ENCODE measurements around the gene CCDC171. TPM values are rescaled to one million over a fixed set of nuclear protein-coding genes. Genes with fewer than 3 reads are reported as not detected.

CCDC171 gene
- total RNA-seq, 1 experiment from 2014 or later: 2.8 TPM

DNA sequence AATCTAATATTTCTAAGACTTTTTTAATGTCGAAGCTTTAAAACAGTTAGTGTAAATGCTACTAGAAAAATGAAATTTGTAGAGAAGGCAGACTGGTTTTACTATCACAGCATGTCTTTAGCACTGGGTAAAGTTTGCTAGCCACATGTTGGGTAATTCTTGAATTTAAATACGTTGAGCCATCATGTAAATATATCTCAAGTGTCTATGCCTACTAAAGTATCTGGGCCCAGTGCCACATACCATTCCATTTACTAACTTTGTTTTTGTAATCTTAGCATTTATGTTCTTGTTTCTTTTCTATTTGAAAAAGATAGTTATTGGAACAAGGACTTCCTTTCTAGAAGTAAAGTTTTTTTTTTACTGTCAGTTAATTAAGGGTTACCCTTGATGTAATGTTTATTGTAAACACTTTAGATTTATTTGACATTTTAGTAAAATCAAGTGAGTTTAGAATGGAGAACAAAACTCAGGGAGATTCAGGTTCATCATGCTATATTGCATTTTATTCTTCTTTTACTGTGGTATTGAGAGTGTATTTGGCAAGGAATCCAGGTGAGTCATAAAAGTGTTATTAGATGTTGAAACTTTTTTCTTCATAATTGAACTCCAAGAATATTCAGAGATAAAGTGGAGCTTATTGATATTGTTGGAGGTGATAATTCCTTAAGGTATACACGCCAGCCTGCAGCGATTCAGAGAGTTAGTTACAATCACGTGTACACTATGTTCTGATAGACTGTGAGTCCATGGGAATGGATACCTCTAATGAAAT lies 182.4 kb downstream of the CCDC171 start:
- no peak overlapping the region for H3K4me3 Mint-ChIP-seq
- TF ChIP-seq TCF7 (CRISPR knock-in tag; IDR thresholded peaks at IDR 0.05; ENCODE audit: low read depth) (no peak), SP1 (CRISPR knock-in tag; conservative IDR thresholded peaks at IDR 0.05) (no peak), RORB (CRISPR knock-in tag; IDR thresholded peaks at IDR 0.05) (no peak), TP53 (CRISPR knock-in tag; IDR thresholded peaks at IDR 0.05) (no peak)
- TF ChIP-seq, protein P1, sequence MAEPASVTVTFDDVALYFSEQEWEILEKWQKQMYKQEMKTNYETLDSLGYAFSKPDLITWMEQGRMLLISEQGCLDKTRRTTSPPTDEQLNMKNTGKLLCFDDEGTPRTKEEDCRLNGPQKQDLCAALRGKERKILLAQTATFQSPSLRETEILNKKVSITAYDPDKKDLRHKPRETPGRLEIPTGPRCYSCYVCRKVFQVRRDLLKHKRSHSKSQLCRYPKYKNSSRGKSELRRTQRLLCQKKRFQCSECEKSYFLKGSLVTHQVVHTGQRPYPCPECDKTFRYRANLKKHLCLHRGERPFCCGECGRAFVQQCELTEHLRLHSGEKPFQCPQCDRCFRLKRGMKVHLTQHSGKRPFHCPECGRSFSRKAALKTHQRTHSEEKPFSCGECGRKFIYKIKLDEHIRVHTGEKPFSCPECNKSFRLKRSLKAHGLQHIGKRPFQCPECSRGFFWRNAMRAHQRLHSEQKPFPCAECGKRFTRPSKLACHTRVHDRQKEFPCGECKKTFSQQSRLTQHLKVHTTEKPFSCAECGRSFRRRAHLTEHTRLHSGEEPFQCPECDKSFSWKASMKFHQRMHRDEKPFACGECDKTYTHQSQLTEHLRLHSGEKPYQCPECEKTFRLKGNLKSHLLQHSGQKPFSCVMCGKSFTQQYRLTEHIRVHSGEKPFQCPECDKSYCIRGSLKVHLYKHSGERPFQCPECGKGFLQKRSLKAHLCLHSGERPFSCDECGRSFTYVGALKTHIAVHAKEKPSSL (CRISPR knock-in tag; conservative IDR thresholded peaks at IDR 0.05): no peak
- TF ChIP-seq, protein P2, sequence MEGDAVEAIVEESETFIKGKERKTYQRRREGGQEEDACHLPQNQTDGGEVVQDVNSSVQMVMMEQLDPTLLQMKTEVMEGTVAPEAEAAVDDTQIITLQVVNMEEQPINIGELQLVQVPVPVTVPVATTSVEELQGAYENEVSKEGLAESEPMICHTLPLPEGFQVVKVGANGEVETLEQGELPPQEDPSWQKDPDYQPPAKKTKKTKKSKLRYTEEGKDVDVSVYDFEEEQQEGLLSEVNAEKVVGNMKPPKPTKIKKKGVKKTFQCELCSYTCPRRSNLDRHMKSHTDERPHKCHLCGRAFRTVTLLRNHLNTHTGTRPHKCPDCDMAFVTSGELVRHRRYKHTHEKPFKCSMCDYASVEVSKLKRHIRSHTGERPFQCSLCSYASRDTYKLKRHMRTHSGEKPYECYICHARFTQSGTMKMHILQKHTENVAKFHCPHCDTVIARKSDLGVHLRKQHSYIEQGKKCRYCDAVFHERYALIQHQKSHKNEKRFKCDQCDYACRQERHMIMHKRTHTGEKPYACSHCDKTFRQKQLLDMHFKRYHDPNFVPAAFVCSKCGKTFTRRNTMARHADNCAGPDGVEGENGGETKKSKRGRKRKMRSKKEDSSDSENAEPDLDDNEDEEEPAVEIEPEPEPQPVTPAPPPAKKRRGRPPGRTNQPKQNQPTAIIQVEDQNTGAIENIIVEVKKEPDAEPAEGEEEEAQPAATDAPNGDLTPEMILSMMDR (IDR thresholded peaks at IDR 0.05): no peak
- ChIA-PET CTCF (no interaction called here), POLR2A (no interaction called here)
- peaks cover 2% of the 10 kb centered on the region; the same call in 1 of the 2 replicates for H3K4me1 Mint-ChIP-seq
- no peak overlapping the region for H3K27ac Mint-ChIP-seq
- no peaks in the 10 kb centered on the region for H3K27me3 Mint-ChIP-seq (ENCODE audit: low read depth)
- DNase-seq (ENCODE audit: low spot score): no peak
- ATAC-seq: no peak
- H3K9me3 Mint-ChIP-seq: no peaks in the 10 kb centered on the region
- no peaks in the 10 kb centered on the region for H3K36me3 Mint-ChIP-seq

DNA sequence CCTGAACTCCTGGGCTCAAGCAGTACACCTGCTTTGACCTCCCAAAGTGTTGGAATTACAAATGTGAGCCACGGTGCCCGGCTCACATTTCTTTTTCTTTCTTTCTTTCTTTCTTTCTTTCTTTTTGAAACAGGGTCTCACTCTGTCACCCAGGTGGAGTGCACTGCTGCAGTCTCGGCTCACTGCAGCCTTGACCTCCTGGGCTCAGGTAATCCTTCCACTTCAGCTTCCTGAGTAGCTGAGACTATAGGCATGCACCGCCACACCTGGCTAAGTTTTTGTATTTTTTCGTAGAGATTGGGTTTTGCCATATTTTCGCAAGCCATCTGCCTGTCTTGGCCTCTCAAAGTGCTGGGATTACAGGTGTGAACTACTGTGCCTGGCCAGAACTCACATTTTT lies 183.7 kb downstream of the CCDC171 start:
- ChIA-PET CTCF (no interaction called here), POLR2A (no interaction called here)
- Mint-ChIP-seq H3K27me3 (ENCODE audit: low read depth) (no peaks in the 10 kb centered on the region), H3K4me1 (peaks cover 2% of the 10 kb centered on the region; the same call in 1 of the 2 replicates), H3K4me3 (no peak overlapping the region), H3K9me3 (0 out of 2 replicates have a peak, but pooled peaks cover 4% of the 10 kb centered on the region), H3K36me3 (no peaks in the 10 kb centered on the region), H3K27ac (no peak overlapping the region)
- ATAC-seq: peak; percentile 36; the same call in 1 of the 2 replicates
- DNase-seq (ENCODE audit: low spot score): no peak
- TF ChIP-seq, protein P3, sequence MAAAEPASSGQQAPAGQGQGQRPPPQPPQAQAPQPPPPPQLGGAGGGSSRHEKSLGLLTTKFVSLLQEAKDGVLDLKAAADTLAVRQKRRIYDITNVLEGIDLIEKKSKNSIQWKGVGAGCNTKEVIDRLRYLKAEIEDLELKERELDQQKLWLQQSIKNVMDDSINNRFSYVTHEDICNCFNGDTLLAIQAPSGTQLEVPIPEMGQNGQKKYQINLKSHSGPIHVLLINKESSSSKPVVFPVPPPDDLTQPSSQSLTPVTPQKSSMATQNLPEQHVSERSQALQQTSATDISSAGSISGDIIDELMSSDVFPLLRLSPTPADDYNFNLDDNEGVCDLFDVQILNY (CRISPR knock-in tag; IDR thresholded peaks at IDR 0.05): no peak
- TF ChIP-seq MXD4 (CRISPR knock-in tag; IDR thresholded peaks at IDR 0.05; ENCODE audit: borderline replicate concordance) (no peak), NFATC4 (CRISPR knock-in tag; IDR thresholded peaks at IDR 0.05) (no peak), TEAD1 (CRISPR knock-in tag; IDR thresholded peaks at IDR 0.05) (no peak), PRRX2 (CRISPR knock-in tag; IDR thresholded peaks at IDR 0.05) (no peak), NR3C1 (CRISPR knock-in tag; conservative IDR thresholded peaks at IDR 0.05; ENCODE audit: low read depth) (no peak), ZNF317 (CRISPR knock-in tag; IDR thresholded peaks at IDR 0.05; ENCODE audit: borderline replicate concordance, low read depth) (no peak), JAZF1 (CRISPR knock-in tag; IDR thresholded peaks at IDR 0.05) (no peak), NR1H2 (CRISPR knock-in tag; IDR thresholded peaks at IDR 0.05) (no peak)
- TF ChIP-seq, protein P4, sequence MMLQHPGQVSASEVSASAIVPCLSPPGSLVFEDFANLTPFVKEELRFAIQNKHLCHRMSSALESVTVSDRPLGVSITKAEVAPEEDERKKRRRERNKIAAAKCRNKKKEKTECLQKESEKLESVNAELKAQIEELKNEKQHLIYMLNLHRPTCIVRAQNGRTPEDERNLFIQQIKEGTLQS (CRISPR knock-in tag; conservative IDR thresholded peaks at IDR 0.05): no peak
- TF ChIP-seq, protein P5, sequence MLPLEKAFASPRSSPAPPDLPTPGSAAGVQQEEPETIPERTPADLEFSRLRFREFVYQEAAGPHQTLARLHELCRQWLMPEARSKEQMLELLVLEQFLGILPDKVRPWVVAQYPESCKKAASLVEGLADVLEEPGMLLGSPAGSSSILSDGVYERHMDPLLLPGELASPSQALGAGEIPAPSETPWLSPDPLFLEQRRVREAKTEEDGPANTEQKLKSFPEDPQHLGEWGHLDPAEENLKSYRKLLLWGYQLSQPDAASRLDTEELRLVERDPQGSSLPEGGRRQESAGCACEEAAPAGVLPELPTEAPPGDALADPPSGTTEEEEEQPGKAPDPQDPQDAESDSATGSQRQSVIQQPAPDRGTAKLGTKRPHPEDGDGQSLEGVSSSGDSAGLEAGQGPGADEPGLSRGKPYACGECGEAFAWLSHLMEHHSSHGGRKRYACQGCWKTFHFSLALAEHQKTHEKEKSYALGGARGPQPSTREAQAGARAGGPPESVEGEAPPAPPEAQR (CRISPR knock-in tag; IDR thresholded peaks at IDR 0.05): no peak
- TF ChIP-seq, protein P6, sequence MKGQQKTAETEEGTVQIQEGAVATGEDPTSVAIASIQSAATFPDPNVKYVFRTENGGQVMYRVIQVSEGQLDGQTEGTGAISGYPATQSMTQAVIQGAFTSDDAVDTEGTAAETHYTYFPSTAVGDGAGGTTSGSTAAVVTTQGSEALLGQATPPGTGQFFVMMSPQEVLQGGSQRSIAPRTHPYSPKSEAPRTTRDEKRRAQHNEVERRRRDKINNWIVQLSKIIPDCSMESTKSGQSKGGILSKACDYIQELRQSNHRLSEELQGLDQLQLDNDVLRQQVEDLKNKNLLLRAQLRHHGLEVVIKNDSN (CRISPR knock-in tag; IDR thresholded peaks at IDR 0.05): no peak
- TF ChIP-seq, protein P7, sequence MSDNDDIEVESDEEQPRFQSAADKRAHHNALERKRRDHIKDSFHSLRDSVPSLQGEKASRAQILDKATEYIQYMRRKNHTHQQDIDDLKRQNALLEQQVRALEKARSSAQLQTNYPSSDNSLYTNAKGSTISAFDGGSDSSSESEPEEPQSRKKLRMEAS (CRISPR knock-in tag; IDR thresholded peaks at IDR 0.05): no peak
- TF ChIP-seq, protein P8, sequence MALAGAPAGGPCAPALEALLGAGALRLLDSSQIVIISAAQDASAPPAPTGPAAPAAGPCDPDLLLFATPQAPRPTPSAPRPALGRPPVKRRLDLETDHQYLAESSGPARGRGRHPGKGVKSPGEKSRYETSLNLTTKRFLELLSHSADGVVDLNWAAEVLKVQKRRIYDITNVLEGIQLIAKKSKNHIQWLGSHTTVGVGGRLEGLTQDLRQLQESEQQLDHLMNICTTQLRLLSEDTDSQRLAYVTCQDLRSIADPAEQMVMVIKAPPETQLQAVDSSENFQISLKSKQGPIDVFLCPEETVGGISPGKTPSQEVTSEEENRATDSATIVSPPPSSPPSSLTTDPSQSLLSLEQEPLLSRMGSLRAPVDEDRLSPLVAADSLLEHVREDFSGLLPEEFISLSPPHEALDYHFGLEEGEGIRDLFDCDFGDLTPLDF (CRISPR knock-in tag; IDR thresholded peaks at IDR 0.05): no peak
- TF ChIP-seq, protein P2 (IDR thresholded peaks at IDR 0.05): no peak
- TF ChIP-seq, protein P9, sequence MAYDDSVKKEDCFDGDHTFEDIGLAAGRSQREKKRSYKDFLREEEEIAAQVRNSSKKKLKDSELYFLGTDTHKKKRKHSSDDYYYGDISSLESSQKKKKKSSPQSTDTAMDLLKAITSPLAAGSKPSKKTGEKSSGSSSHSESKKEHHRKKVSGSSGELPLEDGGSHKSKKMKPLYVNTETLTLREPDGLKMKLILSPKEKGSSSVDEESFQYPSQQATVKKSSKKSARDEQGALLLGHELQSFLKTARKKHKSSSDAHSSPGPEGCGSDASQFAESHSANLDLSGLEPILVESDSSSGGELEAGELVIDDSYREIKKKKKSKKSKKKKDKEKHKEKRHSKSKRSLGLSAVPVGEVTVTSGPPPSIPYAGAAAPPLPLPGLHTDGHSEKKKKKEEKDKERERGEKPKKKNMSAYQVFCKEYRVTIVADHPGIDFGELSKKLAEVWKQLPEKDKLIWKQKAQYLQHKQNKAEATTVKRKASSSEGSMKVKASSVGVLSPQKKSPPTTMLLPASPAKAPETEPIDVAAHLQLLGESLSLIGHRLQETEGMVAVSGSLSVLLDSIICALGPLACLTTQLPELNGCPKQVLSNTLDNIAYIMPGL (CRISPR knock-in tag; IDR thresholded peaks at IDR 0.05): no peak
